Astrocyte (in vitro differentiated cells and primary cell): Measurements from ENCODE around the gene CHST9. TPM values are rescaled to one million over a fixed set of nuclear protein-coding genes. Genes with fewer than 3 reads are reported as not detected.

ENCODE experiments used
- DNase-seq: peaks from one replicate; pipeline ENCODE4 v3.0.0-alpha.2; 2010; ENCODE audit warnings: low read depth
- FAIRE-seq: peaks from 2 replicates; lab custom pipeline; 2011; peaks lifted over from hg19 to GRCh38; lab: Jason Lieb, UNC
- H2AFZ ChIP-seq: 2 replicates; pipeline ENCODE4 v1.6.0; 2012; ENCODE audit warnings: low read depth, low read length, inconsistent platforms
- H3K27ac ChIP-seq: 2 replicates; pipeline ENCODE4 v1.5.1; 2011; ENCODE audit warnings: low read depth, low read length, inconsistent platforms
- H3K27me3 ChIP-seq: 2 replicates; pipeline ENCODE4 v1.6.0; 2011; ENCODE audit warnings: low read length, inconsistent platforms; ENCODE audit not compliant: insufficient read depth
- H3K36me3 ChIP-seq: 2 replicates; pipeline ENCODE4 v1.5.1; 2011; ENCODE audit warnings: low read length, inconsistent platforms; ENCODE audit not compliant: insufficient read depth
- H3K4me1 ChIP-seq: 2 replicates; pipeline ENCODE4 v1.5.1; 2011; ENCODE audit warnings: low read length, inconsistent platforms; ENCODE audit not compliant: insufficient read depth
- H3K4me2 ChIP-seq: 2 replicates; pipeline ENCODE4 v1.6.0; 2012; ENCODE audit warnings: low read length, inconsistent platforms
- H3K4me3 ChIP-seq: 2 replicates; pipeline ENCODE4 v1.5.1; 2011; ENCODE audit warnings: low read depth, mild to moderate bottlenecking, low read length, inconsistent platforms; ENCODE audit not compliant: insufficient read depth
- H3K79me2 ChIP-seq: 2 replicates; pipeline ENCODE4 v1.6.0; 2012; ENCODE audit warnings: mild to moderate bottlenecking, low read length, inconsistent platforms; ENCODE audit not compliant: insufficient read depth
- H3K9ac ChIP-seq: 2 replicates; pipeline ENCODE4 v1.6.0; 2012; ENCODE audit warnings: mild to moderate bottlenecking, low read length, inconsistent platforms
- H3K9me3 ChIP-seq: 2 replicates; pipeline ENCODE4 v1.5.1; 2012; ENCODE audit warnings: low read depth, mild to moderate bottlenecking, low read length, inconsistent platforms; ENCODE audit not compliant: insufficient read depth
- H4K20me1 ChIP-seq: 2 replicates; pipeline ENCODE4 v1.6.0; 2012; ENCODE audit warnings: low read length, inconsistent platforms; ENCODE audit not compliant: insufficient read depth
- H3K27ac Mint-ChIP-seq: one replicate; pipeline ENCODE4 v1.8.0; 2021; ENCODE audit warnings: mild to moderate bottlenecking, mixed read lengths; ENCODE audit not compliant: unreplicated experiment
- H3K27me3 Mint-ChIP-seq: one replicate; pipeline ENCODE4 v1.8.0; 2021; ENCODE audit warnings: low read depth, mixed read lengths; ENCODE audit not compliant: unreplicated experiment
- H3K36me3 Mint-ChIP-seq: one replicate; pipeline ENCODE4 v1.8.0; 2021; ENCODE audit warnings: low read depth, mixed read lengths; ENCODE audit not compliant: unreplicated experiment
- H3K4me1 Mint-ChIP-seq: one replicate; pipeline ENCODE4 v1.8.0; 2021; ENCODE audit warnings: low read depth, mixed read lengths; ENCODE audit not compliant: unreplicated experiment
- H3K4me3 Mint-ChIP-seq: one replicate; pipeline ENCODE4 v1.8.0; 2021; ENCODE audit warnings: mild to moderate bottlenecking, moderate library complexity, mixed read lengths; ENCODE audit not compliant: unreplicated experiment
- H3K9me3 Mint-ChIP-seq: one replicate; pipeline ENCODE4 v1.8.0; 2021; ENCODE audit warnings: mild to moderate bottlenecking, mixed read lengths; ENCODE audit not compliant: unreplicated experiment
- CTCF ChIP-seq: IDR thresholded peaks from 2 replicates; pipeline ENCODE4 v1.5.1; 2011; ENCODE audit warnings: low read depth, mild to moderate bottlenecking, inconsistent platforms, low read length, moderate library complexity; ENCODE audit not compliant: insufficient read depth
- EZH2 ChIP-seq: IDR thresholded peaks from 2 replicates; pipeline ENCODE4 v1.6.1; 2012; ENCODE audit warnings: mild to moderate bottlenecking, low read length, inconsistent platforms; ENCODE audit not compliant: insufficient read depth
- total RNA-seq: library from RNA; stranded (reverse); gene quantifications from 2 replicates; pipeline ENCODE4 v1.2.1, GENCODE V29; 2021

CHST9 gene
- total RNA-seq, 1 donor from 2014 or later, result 1.3 TPM

DNA sequence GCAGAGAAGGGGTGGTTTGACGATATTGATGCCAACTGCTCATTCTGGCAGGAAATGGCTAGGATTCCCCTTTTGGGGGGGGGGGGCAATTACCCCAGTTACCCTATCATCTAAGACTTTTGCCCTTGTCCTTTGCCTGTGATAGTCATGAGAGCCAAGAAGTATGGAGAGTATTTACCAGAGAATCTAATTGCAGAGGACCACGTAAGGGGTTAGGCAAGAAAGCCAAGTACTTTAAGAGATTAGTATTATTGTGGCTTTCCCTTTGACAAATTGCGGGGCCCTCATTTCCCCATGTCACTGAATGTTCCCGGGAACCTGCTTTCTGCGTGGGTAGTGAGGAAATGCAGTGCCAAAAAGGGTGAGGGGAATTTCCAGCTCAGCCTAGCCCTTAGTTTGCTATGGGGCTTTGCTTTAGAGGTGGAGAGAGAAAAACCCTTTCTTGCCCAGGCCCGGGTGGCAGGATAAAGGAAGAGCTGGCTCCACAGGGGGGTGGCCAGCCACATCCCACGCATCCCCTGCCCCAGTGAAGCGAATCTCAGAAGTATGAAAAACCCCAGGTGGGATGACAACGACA, 321.1 kb downstream of the CHST9 start:
- H3K36me3 Mint-ChIP-seq, result no peaks in the 10 kb centered on the region
- Histone ChIP-seq H3K9ac (no peak overlapping the region), H3K36me3 (no peaks in the 10 kb centered on the region), H3K79me2 (no peaks in the 10 kb centered on the region), H3K4me2 (no peak overlapping the region), H3K27me3 (peaks cover 12% of the 10 kb centered on the region), H4K20me1 (no peaks in the 10 kb centered on the region), H3K4me3 (no peak overlapping the region), H3K27ac (no peak overlapping the region), H3K9me3 (no peaks in the 10 kb centered on the region), H2AFZ (no peak overlapping the region), H3K4me1 (no peaks in the 10 kb centered on the region)
- no peak overlapping the region for H3K27ac Mint-ChIP-seq
- peaks cover 2% of the 10 kb centered on the region for H3K4me1 Mint-ChIP-seq
- no peaks in the 10 kb centered on the region for H3K9me3 Mint-ChIP-seq
- no peak for TF ChIP-seq CTCF
- TF ChIP-seq EZH2, result no peak
- no peak for FAIRE-seq
- peaks cover 34% of the 10 kb centered on the region for H3K27me3 Mint-ChIP-seq
- no peak for DNase-seq
- peak overlapping the region; percentile 60 for H3K4me3 Mint-ChIP-seq

GRCh38 chr18:26863122-26863879, 321.8 kb downstream of the CHST9 start:
- no peak overlapping the region for H3K27ac Mint-ChIP-seq
- peak overlapping the region; percentile 75 for H3K4me2 ChIP-seq
- peak overlapping the region; percentile 72 for H3K4me3 Mint-ChIP-seq
- H3K79me2 ChIP-seq, result no peaks in the 10 kb centered on the region
- no peak overlapping the region for H3K9ac ChIP-seq
- FAIRE-seq (no peak), DNase-seq (no peak)
- H4K20me1 ChIP-seq, result no peaks in the 10 kb centered on the region
- H3K27me3 ChIP-seq, result peaks cover 12% of the 10 kb centered on the region
- H3K9me3 ChIP-seq, result no peaks in the 10 kb centered on the region
- H3K4me1 Mint-ChIP-seq, result peaks cover 2% of the 10 kb centered on the region
- no peak overlapping the region for H3K4me3 ChIP-seq
- no peaks in the 10 kb centered on the region for H3K9me3 Mint-ChIP-seq
- no peaks in the 10 kb centered on the region for H3K4me1 ChIP-seq
- H3K27me3 Mint-ChIP-seq, result peaks cover 31% of the 10 kb centered on the region
- peak overlapping the region; percentile 73 for H2AFZ ChIP-seq
- H3K27ac ChIP-seq, result no peak overlapping the region
- TF ChIP-seq EZH2 (no peak), CTCF (no peak)
- H3K36me3 Mint-ChIP-seq, result no peaks in the 10 kb centered on the region
- no peaks in the 10 kb centered on the region for H3K36me3 ChIP-seq

- no peaks in the 10 kb centered on the region for H3K9me3 Mint-ChIP-seq
- Histone ChIP-seq H3K4me3 (no peak overlapping the region), H4K20me1 (no peaks in the 10 kb centered on the region), H3K27me3 (peaks cover 12% of the 10 kb centered on the region), H3K4me2 (no peak overlapping the region), H2AFZ (no peak overlapping the region), H3K9me3 (no peaks in the 10 kb centered on the region), H3K36me3 (no peaks in the 10 kb centered on the region), H3K27ac (no peak overlapping the region), H3K4me1 (no peaks in the 10 kb centered on the region), H3K9ac (no peak overlapping the region), H3K79me2 (no peaks in the 10 kb centered on the region)
- H3K27ac Mint-ChIP-seq, result no peak overlapping the region
- DNase-seq, result no peak
- TF ChIP-seq EZH2 (no peak), CTCF (no peak)
- peaks cover 2% of the 10 kb centered on the region for H3K4me1 Mint-ChIP-seq
- H3K36me3 Mint-ChIP-seq, result no peaks in the 10 kb centered on the region
- no peak overlapping the region for H3K4me3 Mint-ChIP-seq
- H3K27me3 Mint-ChIP-seq, result peaks cover 31% of the 10 kb centered on the region
- no peak for FAIRE-seq
These were observed 323.0 kb downstream of the CHST9 start for GRCh38 chr18:26862084-26862483.
